Fibroblast of villous mesenchyme (primary cell): Measurements from ENCODE around the gene SCUBE2. TPM values are rescaled to one million over a fixed set of nuclear protein-coding genes. Genes with fewer than 3 reads are reported as not detected.
A peak's percentile ranks its signal among the peaks of the same experiment; 100 is the strongest.

ENCODE experiments used
- DNase-seq: peaks from one replicate; pipeline ENCODE4 v3.0.0-alpha.2; 2010; ENCODE audit warnings: low read depth
- H3K4me3 ChIP-seq: 2 replicates; pipeline ENCODE4 v1.5.1; 2011; ENCODE audit warnings: low read depth, mild to moderate bottlenecking, low read length
- CTCF ChIP-seq: IDR thresholded peaks from 2 replicates; pipeline ENCODE4 v1.5.1; 2012; ENCODE audit warnings: low read depth, mild to moderate bottlenecking, low read length; ENCODE audit not compliant: insufficient read depth
- total RNA-seq: library from RNA; depleted of rRNA; stranded (reverse); fragments of >200 nt; gene quantifications from 2 replicates; pipeline ENCODE4 v1.2.3, GENCODE V29; 2012

Gene SCUBE2
- total RNA-seq, 1 donor = 1.3 TPM

GRCh38 chr11:9137293-9138132 is 46.1 kb upstream of the SCUBE2 start:
- DNase-seq = peak; percentile 70
- peak; percentile 99 for TF ChIP-seq CTCF

GRCh38 chr11:9136741-9137140 is 45.3 kb upstream of the SCUBE2 start:
- H3K4me3 ChIP-seq = no peak overlapping the region
- TF ChIP-seq CTCF = no peak
- no peak for DNase-seq

More at GRCh38 chr11:9137293-9138132, 46.1 kb upstream of the SCUBE2 start:
- no peak overlapping the region for H3K4me3 ChIP-seq

- DNase-seq = no peak
- TF ChIP-seq CTCF = no peak
- no peak overlapping the region for H3K4me3 ChIP-seq
These were observed 42.6 kb upstream of the SCUBE2 start for GRCh38 chr11:9133956-9134355.

- TF ChIP-seq CTCF = no peak
- DNase-seq = no peak
- H3K4me3 ChIP-seq = no peak overlapping the region
These were observed 40.9 kb upstream of the SCUBE2 start for GRCh38 chr11:9132203-9132878.

- no peak for DNase-seq
- TF ChIP-seq CTCF = no peak
These were observed 38.9 kb upstream of the SCUBE2 start for GRCh38 chr11:9130297-9130696.

GRCh38 chr11:9126636-9127035 is 35.2 kb upstream of the SCUBE2 start:
- peak; percentile 27 for DNase-seq
- no peak for TF ChIP-seq CTCF
- H3K4me3 ChIP-seq = no peak overlapping the region

More at GRCh38 chr11:9130297-9130696, 38.9 kb upstream of the SCUBE2 start:
- H3K4me3 ChIP-seq = no peak overlapping the region
